K562 (cell line): Measurements from ENCODE around the gene POLR3GL. TPM values are rescaled to one million over a fixed set of nuclear protein-coding genes. Genes with fewer than 3 reads are reported as not detected.

Experiments used
- ATAC-seq: fragments of 200-7000 bp; cut with Tn5 transposase; 3 replicates; pipeline ENCODE4 v1.9.1; 2020; ENCODE audit warnings: moderate library complexity
- BruUV-seq: library from RNA; stranded (reverse); fragments of 400-500 nt; replicated peaks from 2 replicates; lab custom pipeline; 2021; lab: Mats Ljungman, UMichigan
- CTCF ChIA-PET: fragments of 300-600 bp; formaldehyde crosslinking; extraction: SDS; loops from one replicate; lab custom pipeline; 2021; ENCODE audit warnings: low intra/inter-chr PET ratio; lab: Yijun Ruan, JAX
- POLR2A ChIA-PET: fragments of 300-600, 350-650 bp; sonication (Branson Sonifier 250); formaldehyde crosslinking; extraction: SDS; loops from one replicate; lab custom pipeline; 2021; ENCODE audit warnings: antibody characterized with exemption, inconsistent platforms; lab: Yijun Ruan, JAX
- DNase-seq, 4 experiments: peaks; one replicate each; pipeline versions ENCODE4 v3.0.0 to v3.0.0-alpha.2; 2011 to 2018; ENCODE audit warnings: low spot score in 3 of 4, mixed read lengths in 3 of 4; ENCODE audit errors: extremely low read depth in 1 of 4
- FAIRE-seq: peaks from 2 replicates; lab custom pipeline; 2011; peaks lifted over from hg19 to GRCh38; lab: Jason Lieb, UNC
- H2AFZ ChIP-seq: 2 replicates; pipeline ENCODE4 v1.6.0; 2011; ENCODE audit warnings: low read depth, low read length, control low read depth, inconsistent platforms
- H3K27ac ChIP-seq: fragments of 200-600 bp; 3 replicates; pipeline ENCODE4 v1.8.0; 2011; ENCODE audit warnings: low read depth, mild to moderate bottlenecking, control low read depth, inconsistent platforms, low read length, moderate library complexity, mixed read lengths; ENCODE audit errors: extremely low read depth
- H3K27me3 ChIP-seq, 2 experiments: fragments of 300-600 bp in 1 of 2; 2 replicates in 1 of 2; 3 replicates in 1 of 2; pipeline versions ENCODE4 v1.6.0 to v1.8.0; 2011; ENCODE audit warnings: inconsistent platforms in 2 of 2, low read length in 2 of 2, mild to moderate bottlenecking in 1 of 2, mixed read lengths in 1 of 2, moderate library complexity in 1 of 2; ENCODE audit not compliant: control insufficient read depth in 2 of 2, insufficient read depth in 2 of 2
- H3K36me3 ChIP-seq: fragments of 300-600 bp; 3 replicates; pipeline ENCODE4 v1.8.0; 2011; ENCODE audit warnings: mild to moderate bottlenecking, low read length, inconsistent platforms; ENCODE audit not compliant: control insufficient read depth, insufficient read depth
- H3K4me1 ChIP-seq, 2 experiments: fragments of 200-600 bp in 1 of 2; replicated peaks in 1 of 2; 2 replicates in 1 of 2; 3 replicates in 1 of 2; pipeline versions ENCODE4 v1.5.1 to v1.8.0; 2011; ENCODE audit warnings: inconsistent platforms in 2 of 2, low read length in 2 of 2, mild to moderate bottlenecking in 1 of 2, mixed read lengths in 1 of 2, moderate library complexity in 1 of 2; ENCODE audit not compliant: control insufficient read depth in 2 of 2, insufficient read depth in 2 of 2
- H3K4me2 ChIP-seq: 2 replicates; pipeline ENCODE4 v1.6.1; 2011; ENCODE audit warnings: low read length, control low read depth, inconsistent platforms, mixed read lengths; ENCODE audit not compliant: insufficient read depth
- H3K4me3 ChIP-seq: fragments of 200-600 bp; sonication (generic), shearing (Covaris generic); 2 replicates; pipeline ENCODE4 v1.5.1; 2016; ENCODE audit warnings: control low read depth, inconsistent platforms
- H3K79me2 ChIP-seq: fragments of 200-600 bp; 3 replicates; pipeline ENCODE4 v1.8.0; 2011; ENCODE audit warnings: low read length, inconsistent platforms; ENCODE audit not compliant: control insufficient read depth, insufficient read depth
- H3K9ac ChIP-seq, 2 experiments: 2 replicates each; pipeline versions ENCODE4 v1.6.0 to v1.6.1; 2011; ENCODE audit warnings: low read depth in 2 of 2, low read length in 2 of 2, control low read depth in 1 of 2, inconsistent platforms in 1 of 2, mild to moderate bottlenecking in 1 of 2, mixed read lengths in 1 of 2; ENCODE audit not compliant: insufficient read depth in 1 of 2
- H3K9me1 ChIP-seq: one replicate; pipeline ENCODE4 v1.6.0; 2011; ENCODE audit warnings: inconsistent platforms, mild to moderate bottlenecking, low read length, moderate library complexity; ENCODE audit not compliant: control insufficient read depth, insufficient read depth
- H3K9me3 ChIP-seq: replicated peaks from 2 replicates; pipeline ENCODE4 v1.5.1; 2011; ENCODE audit warnings: low read depth, low read length, inconsistent platforms; ENCODE audit not compliant: control insufficient read depth, insufficient read depth
- H4K20me1 ChIP-seq: replicated peaks from 2 replicates; pipeline ENCODE4 v1.6.1; 2011; ENCODE audit warnings: low read length, inconsistent platforms, mixed read lengths; ENCODE audit not compliant: control insufficient read depth, insufficient read depth
- BCOR ChIP-seq: fragments of 450-650 bp; IDR thresholded peaks from 2 replicates; pipeline ENCODE4 v1.6.1; 2016
- CC2D1A ChIP-seq: fragments of 450-650 bp; IDR thresholded peaks from 2 replicates; pipeline ENCODE4 v1.6.1; 2017; ENCODE audit warnings: mild to moderate bottlenecking
- HNRNPH1 ChIP-seq: fragments of 200-400 bp; formaldehyde crosslinking; optimal IDR thresholded peaks from 2 replicates; pipeline ENCODE3; 2017; ENCODE audit warnings: low read depth, mild to moderate bottlenecking, low read length, moderate library complexity
- ZFPM2 ChIP-seq: fragments of 250-450 bp; sonication (Bioruptor Pico); IDR thresholded peaks from 2 replicates; pipeline ENCODE4 v1.5.1; 2022; ENCODE audit warnings: mild to moderate bottlenecking
- WGBS: fragments of 100-300 bp; shearing (Covaris generic); methylation state at CpG from one replicate; pipeline ENCODE4 v1.1.6; 2016; ENCODE audit warnings: low coverage, mixed read lengths; ENCODE audit not compliant: insufficient coverage; ENCODE audit errors: missing lambda C conversion rate; 5-methylcytosine and 5-hydroxymethylcytosine counted together
- in situ Hi-C: fragments of 300-500 bp; cut with MboI; formaldehyde crosslinking; loops from 4 replicates; pipeline ENCODE4 v1.15.0; 2018; ENCODE audit warnings: inconsistent platforms, mixed read lengths
- intact Hi-C: fragments of 100-400 bp; cut with micrococcal nuclease; formaldehyde crosslinking; loops from 2 replicates; pipeline ENCODE4 v1.14.2; 2022
- polyA plus RNA-seq, 8 experiments: library from polyadenylated mRNA; depleted of rRNA in 4 of 8; stranded (reverse) in 5 of 8; unstranded in 3 of 8; fragments of >200 nt; fragmentation: Nextera tagmentation in 2 of 8; fragmentation: Illumina TruSeq in 1 of 8; extraction: Ambion mirVana in 2 of 8; extraction: Trizol in 1 of 8; gene quantifications; 2 replicates each; pipeline versions ENCODE4 v1.2.1 to v1.2.3, GENCODE V29; 2011 to 2014; ENCODE audit warnings: inconsistent platforms in 1 of 8, missing spikeins in 1 of 8
- total RNA-seq, 7 experiments: library from RNA; depleted of rRNA in 6 of 7; stranded (reverse); fragments of >200 nt in 6 of 7; fragmentation: Illumina TruSeq in 2 of 7; extraction: Trizol in 2 of 7; gene quantifications; 2 replicates each; pipeline versions ENCODE4 v1.2.1 to v1.2.3, GENCODE V29; 2011 to 2021; ENCODE audit warnings: low replicate concordance in 1 of 7
- TF ChIP-seq, protein P1 (sequence below): fragments of 250-450 bp; sonication (Bioruptor Pico); IDR thresholded peaks from 2 replicates; pipeline ENCODE4 v1.4.0; 2020

POLR3GL gene
- total and polyA plus RNA-seq, 9 of the 15 experiments (the other 6 are each of a cell fraction or from before 2014, with no cell fraction given): 14.6 to 48.4 (median 38.2) TPM

GRCh38 chr1:145951526-145951925 lies 13.0 kb upstream of the POLR3GL start:
- peaks cover 19% of the 10 kb centered on the region; the same call in 2 of the 3 replicates for H3K79me2 ChIP-seq
- BruUV-seq: no TSS peak
- H3K4me1 ChIP-seq: peaks cover 0 to 9% of the 10 kb centered on the region in 2 experiments; a peak in 3 of 5 replicates
- intact Hi-C loops: no loop called here
- CTCF ChIA-PET: no interaction called here
- no peaks in the 10 kb centered on the region for H3K27me3 ChIP-seq
- no peaks in the 10 kb centered on the region for H3K9me3 ChIP-seq
- no peak for ATAC-seq
- FAIRE-seq: no peak
- no peak overlapping the region for H3K4me3 ChIP-seq
- H2AFZ ChIP-seq: no peak overlapping the region
- in situ Hi-C loops: no loop called here
- H3K27ac ChIP-seq: no peak overlapping the region
- DNase-seq: no peak
- peaks cover 9% of the 10 kb centered on the region; the same call in 1 of the 3 replicates for H3K36me3 ChIP-seq
- TF ChIP-seq, protein P1, sequence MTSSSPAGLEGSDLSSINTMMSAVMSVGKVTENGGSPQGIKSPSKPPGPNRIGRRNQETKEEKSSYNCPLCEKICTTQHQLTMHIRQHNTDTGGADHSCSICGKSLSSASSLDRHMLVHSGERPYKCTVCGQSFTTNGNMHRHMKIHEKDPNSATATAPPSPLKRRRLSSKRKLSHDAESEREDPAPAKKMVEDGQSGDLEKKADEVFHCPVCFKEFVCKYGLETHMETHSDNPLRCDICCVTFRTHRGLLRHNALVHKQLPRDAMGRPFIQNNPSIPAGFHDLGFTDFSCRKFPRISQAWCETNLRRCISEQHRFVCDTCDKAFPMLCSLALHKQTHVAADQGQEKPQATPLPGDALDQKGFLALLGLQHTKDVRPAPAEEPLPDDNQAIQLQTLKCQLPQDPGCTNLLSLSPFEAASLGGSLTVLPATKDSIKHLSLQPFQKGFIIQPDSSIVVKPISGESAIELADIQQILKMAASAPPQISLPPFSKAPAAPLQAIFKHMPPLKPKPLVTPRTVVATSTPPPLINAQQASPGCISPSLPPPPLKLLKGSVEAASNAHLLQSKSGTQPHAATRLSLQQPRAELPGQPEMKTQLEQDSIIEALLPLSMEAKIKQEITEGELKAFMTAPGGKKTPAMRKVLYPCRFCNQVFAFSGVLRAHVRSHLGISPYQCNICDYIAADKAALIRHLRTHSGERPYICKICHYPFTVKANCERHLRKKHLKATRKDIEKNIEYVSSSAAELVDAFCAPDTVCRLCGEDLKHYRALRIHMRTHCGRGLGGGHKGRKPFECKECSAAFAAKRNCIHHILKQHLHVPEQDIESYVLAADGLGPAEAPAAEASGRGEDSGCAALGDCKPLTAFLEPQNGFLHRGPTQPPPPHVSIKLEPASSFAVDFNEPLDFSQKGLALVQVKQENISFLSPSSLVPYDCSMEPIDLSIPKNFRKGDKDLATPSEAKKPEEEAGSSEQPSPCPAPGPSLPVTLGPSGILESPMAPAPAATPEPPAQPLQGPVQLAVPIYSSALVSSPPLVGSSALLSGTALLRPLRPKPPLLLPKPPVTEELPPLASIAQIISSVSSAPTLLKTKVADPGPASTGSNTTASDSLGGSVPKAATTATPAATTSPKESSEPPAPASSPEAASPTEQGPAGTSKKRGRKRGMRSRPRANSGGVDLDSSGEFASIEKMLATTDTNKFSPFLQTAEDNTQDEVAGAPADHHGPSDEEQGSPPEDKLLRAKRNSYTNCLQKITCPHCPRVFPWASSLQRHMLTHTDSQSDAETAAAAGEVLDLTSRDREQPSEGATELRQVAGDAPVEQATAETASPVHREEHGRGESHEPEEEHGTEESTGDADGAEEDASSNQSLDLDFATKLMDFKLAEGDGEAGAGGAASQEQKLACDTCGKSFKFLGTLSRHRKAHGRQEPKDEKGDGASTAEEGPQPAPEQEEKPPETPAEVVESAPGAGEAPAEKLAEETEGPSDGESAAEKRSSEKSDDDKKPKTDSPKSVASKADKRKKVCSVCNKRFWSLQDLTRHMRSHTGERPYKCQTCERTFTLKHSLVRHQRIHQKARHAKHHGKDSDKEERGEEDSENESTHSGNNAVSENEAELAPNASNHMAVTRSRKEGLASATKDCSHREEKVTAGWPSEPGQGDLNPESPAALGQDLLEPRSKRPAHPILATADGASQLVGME (CRISPR knock-in tag): no peak
- TF ChIP-seq HNRNPH1 (no peak), ZFPM2 (CRISPR knock-in tag) (no peak), BCOR (no peak), CC2D1A (no peak)
- TF ChIP-seq, all 486 proteins: peak for 0
- Histone ChIP-seq H3K9ac (no peak overlapping the region), H3K4me2 (no peak overlapping the region), H4K20me1 (no peaks in the 10 kb centered on the region), H3K9me1 (no peaks in the 10 kb centered on the region)
- WGBS: 56% methylated on average over 1 of the region's 1 CpG
- POLR2A ChIA-PET: no interaction called here
